ENCODE measurements around the gene KRT81. TPM values are rescaled to one million over a fixed set of nuclear protein-coding genes. Genes with fewer than 3 reads are reported as not detected.
A peak's percentile ranks its signal among the peaks of the same experiment; 100 is the strongest.
"Not testable (repeated sequence)": the region's sequence is repeated elsewhere in the genome, so short reads cannot be mapped to it uniquely, and the experiment has no call there.

KRT81 gene
- total and polyA plus RNA-seq, 4 experiments from 2014 or later: not detected

- H3K36me3 ChIP-seq (ENCODE audit: insufficient read depth, low read length): no peaks in the 10 kb centered on the region
- no peaks in the 10 kb centered on the region for H3K27me3 ChIP-seq (ENCODE audit: insufficient read depth, low read length)
- no peak for DNase-seq
- Mint-ChIP-seq H3K27ac (peak overlapping the region in 1 of 7 donors; percentile 44), H3K4me1 (peaks cover 10 to 22% (median 13%) of the 10 kb centered on the region in 4 donors), H3K4me3 (no peak overlapping the region), H3K27me3 (peaks cover 18 to 35% of the 10 kb centered on the region in 2 donors), H3K9me3 (peaks cover 0 to 5% (median 0%) of the 10 kb centered on the region in 8 donors), H3K36me3 (no peaks in the 10 kb centered on the region)
- CTCF ChIA-PET (ENCODE audit: partially characterized antibody): interaction anchor here (1.5 to 1.9 kb wide), 2 partner anchors 27 kb away, joined by 5 to 14 read pairs; no protein-coding TSS in a partner anchor
- peaks cover 8% of the 10 kb centered on the region for H3K4me1 ChIP-seq (ENCODE audit: insufficient read depth, low read length)
- intact Hi-C loops (cut with micrococcal nuclease): no loop called here
- H3K27ac ChIP-seq (ENCODE audit: low read depth, low read length): no peak overlapping the region
- POLR2A ChIA-PET (ENCODE audit: partially characterized antibody): no interaction called here
- no peaks in the 10 kb centered on the region for H3K9me3 ChIP-seq (ENCODE audit: control insufficient read depth in 1 of 2, low read length in 2 of 2)
- H3K4me3 ChIP-seq (ENCODE audit: low read length in 2 of 2): no peak overlapping the region
These were observed 38.5 kb downstream of the KRT81 start for GRCh38 chr12:52252728-52253343.

GRCh38 chr12:52252175-52252615 lies 39.1 kb downstream of the KRT81 start:
- H3K27ac Mint-ChIP-seq; H3K4me1 ChIP-seq (ENCODE audit: insufficient read depth, low read length); H3K27me3 ChIP-seq (ENCODE audit: insufficient read depth, low read length); H3K4me3 Mint-ChIP-seq; H3K36me3 Mint-ChIP-seq; H3K27ac ChIP-seq (ENCODE audit: low read depth, low read length); H3K9me3 ChIP-seq (ENCODE audit: control insufficient read depth in 1 of 2, low read length in 2 of 2); DNase-seq; H3K9me3 Mint-ChIP-seq; H3K36me3 ChIP-seq (ENCODE audit: insufficient read depth, low read length); H3K4me3 ChIP-seq (ENCODE audit: low read length in 2 of 2); intact Hi-C loops (cut with micrococcal nuclease); POLR2A ChIA-PET (ENCODE audit: partially characterized antibody): not testable (repeated sequence)
- CTCF ChIA-PET (ENCODE audit: partially characterized antibody): interaction anchor here (1.1 to 1.9 kb wide), 2 partner anchors 25 to 28 kb away, joined by 5 to 14 read pairs; no protein-coding TSS in a partner anchor
- Mint-ChIP-seq H3K27me3 (peaks cover 15 to 35% of the 10 kb centered on the region in 2 donors), H3K4me1 (peaks cover 10 to 29% (median 13%) of the 10 kb centered on the region in 4 donors)

GRCh38 chr12:52251367-52252051 lies 39.8 kb downstream of the KRT81 start:
- peak overlapping the region in 4 of 8 donors; percentile 6 to 55 (median 38) for H3K4me3 Mint-ChIP-seq
- H3K27ac Mint-ChIP-seq: peak overlapping the region in 2 of 7 donors; percentile 7 to 42
- Histone ChIP-seq H3K9me3 (ENCODE audit: control insufficient read depth in 1 of 2, low read length in 2 of 2) (no peaks in the 10 kb centered on the region), H3K27me3 (ENCODE audit: insufficient read depth, low read length) (no peaks in the 10 kb centered on the region), H3K36me3 (ENCODE audit: insufficient read depth, low read length) (no peaks in the 10 kb centered on the region), H3K27ac (ENCODE audit: low read depth, low read length) (no peak overlapping the region), H3K4me1 (ENCODE audit: insufficient read depth, low read length) (peaks cover 8% of the 10 kb centered on the region), H3K4me3 (ENCODE audit: low read length in 2 of 2) (no peak overlapping the region)
- no peaks in the 10 kb centered on the region for H3K36me3 Mint-ChIP-seq
- H3K27me3 Mint-ChIP-seq: peaks cover 10 to 32% of the 10 kb centered on the region in 2 donors
- no peak for DNase-seq
- CTCF ChIA-PET (ENCODE audit: partially characterized antibody): interaction anchor here (1.1 to 1.9 kb wide), 2 partner anchors 26 to 28 kb away, joined by 5 to 14 read pairs; no protein-coding TSS in a partner anchor
- POLR2A ChIA-PET (ENCODE audit: partially characterized antibody): no interaction called here
- intact Hi-C loops (cut with micrococcal nuclease): no loop called here
- H3K9me3 Mint-ChIP-seq: peaks cover 0 to 5% (median 0%) of the 10 kb centered on the region in 8 donors
- peaks cover 10 to 30% (median 13%) of the 10 kb centered on the region in 4 donors for H3K4me1 Mint-ChIP-seq

- peaks cover 4 to 23% of the 10 kb centered on the region in 2 donors for H3K27me3 Mint-ChIP-seq
- Histone ChIP-seq H3K9me3 (ENCODE audit: control insufficient read depth in 1 of 2, low read length in 2 of 2) (no peaks in the 10 kb centered on the region), H3K4me1 (ENCODE audit: insufficient read depth, low read length) (peaks cover 8% of the 10 kb centered on the region), H3K4me3 (ENCODE audit: low read length in 2 of 2) (no peak overlapping the region), H3K27me3 (ENCODE audit: insufficient read depth, low read length) (no peaks in the 10 kb centered on the region), H3K36me3 (ENCODE audit: insufficient read depth, low read length) (no peaks in the 10 kb centered on the region), H3K27ac (ENCODE audit: low read depth, low read length) (no peak overlapping the region)
- peaks cover 0 to 5% (median 0%) of the 10 kb centered on the region in 8 donors for H3K9me3 Mint-ChIP-seq
- ChIA-PET POLR2A (ENCODE audit: partially characterized antibody) (no interaction called here), CTCF (ENCODE audit: partially characterized antibody) (interaction anchor here (1.9 kb wide), 1 partner anchor 29 kb away, joined by 14 read pairs; no protein-coding TSS in a partner anchor)
- peak overlapping the region in 3 of 7 donors; percentile 25 to 81 (median 46) for H3K27ac Mint-ChIP-seq
- peaks cover 10 to 41% (median 13%) of the 10 kb centered on the region in 4 donors for H3K4me1 Mint-ChIP-seq
- DNase-seq: no peak
- intact Hi-C loops (cut with micrococcal nuclease): no loop called here
- peak overlapping the region in 2 of 8 donors; percentile 10 to 54 for H3K4me3 Mint-ChIP-seq
- H3K36me3 Mint-ChIP-seq: no peaks in the 10 kb centered on the region
These were observed 41.0 kb downstream of the KRT81 start for GRCh38 chr12:52250048-52250990.

- Histone ChIP-seq H3K4me3 (ENCODE audit: low read length in 2 of 2) (no peak overlapping the region), H3K27me3 (ENCODE audit: insufficient read depth, low read length) (no peaks in the 10 kb centered on the region), H3K27ac (ENCODE audit: low read depth, low read length) (no peak overlapping the region), H3K4me1 (ENCODE audit: insufficient read depth, low read length) (peaks cover 9% of the 10 kb centered on the region), H3K9me3 (ENCODE audit: control insufficient read depth in 1 of 2, low read length in 2 of 2) (no peaks in the 10 kb centered on the region), H3K36me3 (ENCODE audit: insufficient read depth, low read length) (no peaks in the 10 kb centered on the region)
- Mint-ChIP-seq H3K4me1 (peaks cover 10 to 48% (median 14%) of the 10 kb centered on the region in 4 donors), H3K36me3 (no peaks in the 10 kb centered on the region), H3K27ac (peak overlapping the region in 2 of 7 donors; percentile 46 to 81), H3K9me3 (peaks cover 0 to 5% (median 0%) of the 10 kb centered on the region in 8 donors), H3K27me3 (peaks cover 0 to 17% of the 10 kb centered on the region in 2 donors), H3K4me3 (peak overlapping the region in 1 of 8 donors; percentile 10)
- intact Hi-C loops (cut with micrococcal nuclease): no loop called here
- DNase-seq: no peak
- CTCF ChIA-PET (ENCODE audit: partially characterized antibody): no interaction called here
- POLR2A ChIA-PET (ENCODE audit: partially characterized antibody): no interaction called here
These were observed 41.8 kb downstream of the KRT81 start for GRCh38 chr12:52249511-52250047.

GRCh38 chr12:52248541-52249461 lies 42.5 kb downstream of the KRT81 start:
- ChIA-PET CTCF (ENCODE audit: partially characterized antibody) (no interaction called here), POLR2A (ENCODE audit: partially characterized antibody) (no interaction called here)
- Histone ChIP-seq H3K4me3 (ENCODE audit: low read length in 2 of 2) (no peak overlapping the region), H3K27ac (ENCODE audit: low read depth, low read length) (no peak overlapping the region), H3K27me3 (ENCODE audit: insufficient read depth, low read length) (no peaks in the 10 kb centered on the region), H3K9me3 (ENCODE audit: control insufficient read depth in 1 of 2, low read length in 2 of 2) (no peaks in the 10 kb centered on the region), H3K36me3 (ENCODE audit: insufficient read depth, low read length) (no peaks in the 10 kb centered on the region), H3K4me1 (ENCODE audit: insufficient read depth, low read length) (peaks cover 17% of the 10 kb centered on the region)
- H3K27me3 Mint-ChIP-seq: peaks cover 0 to 14% of the 10 kb centered on the region in 2 donors
- intact Hi-C loops (cut with micrococcal nuclease): no loop called here
- H3K4me1 Mint-ChIP-seq: peaks cover 18 to 55% (median 21%) of the 10 kb centered on the region in 4 donors
- no peak for DNase-seq
- H3K4me3 Mint-ChIP-seq: no peak overlapping the region
- H3K27ac Mint-ChIP-seq: no peak overlapping the region
- H3K9me3 Mint-ChIP-seq: peaks cover 0 to 5% (median 0%) of the 10 kb centered on the region in 8 donors
- H3K36me3 Mint-ChIP-seq: no peaks in the 10 kb centered on the region

Measured in CD4-positive, alpha-beta memory T cell (primary cell).